ENCODE measurements around the gene RBPJL. TPM values are rescaled to one million over a fixed set of nuclear protein-coding genes. Genes with fewer than 3 reads are reported as not detected.

RBPJL gene
- total RNA-seq, 4 donors from 2014 or later = not detected

GRCh38 chr20:45311589-45312211 lies 5.1 kb downstream of the RBPJL start:
- H3K9me3 ChIP-seq = no peaks in the 10 kb centered on the region
- 33 to 35% methylated on average over 2 to 19 of the region's 45 CpGs for WGBS, 2 donors (ENCODE audit: low coverage in 1 of 2)
- peaks cover 0 to 22% (median 0%) of the 10 kb centered on the region in 3 donors for H3K4me1 ChIP-seq
- no peak for TF ChIP-seq POLR2AphosphoS5 (IDR thresholded peaks at IDR 0.05)
- peak; percentile 37 to 85 (median 64) for TF ChIP-seq CTCF (IDR thresholded peaks at IDR 0.05)
- no peak for TF ChIP-seq POLR2A (IDR thresholded peaks at IDR 0.05)
- H3K36me3 ChIP-seq = no peaks in the 10 kb centered on the region
- no peak overlapping the region for H3K4me3 ChIP-seq
- no peak overlapping the region for H3K27ac ChIP-seq
- ATAC-seq = peak; percentile 60
- H3K27me3 ChIP-seq = peaks cover 82% of the 10 kb centered on the region

- Histone ChIP-seq H3K36me3 (no peaks in the 10 kb centered on the region), H3K9me3 (no peaks in the 10 kb centered on the region), H3K4me3 (no peak overlapping the region), H3K27ac (no peak overlapping the region), H3K4me1 (peaks cover 0 to 23% (median 0%) of the 10 kb centered on the region in 3 donors), H3K27me3 (peaks cover 82% of the 10 kb centered on the region)
- WGBS, 2 donors (ENCODE audit: low coverage in 1 of 2) = 53% methylated on average over 4 of the region's 21 CpGs; no CpG with 5 or more reads in 1 of the 2 donors
- TF ChIP-seq POLR2AphosphoS5 (IDR thresholded peaks at IDR 0.05) = no peak
- TF ChIP-seq POLR2A (IDR thresholded peaks at IDR 0.05) = no peak
- TF ChIP-seq EP300 (IDR thresholded peaks at IDR 0.05) = no peak
- no peak for TF ChIP-seq CTCF (IDR thresholded peaks at IDR 0.05)
- ATAC-seq = no peak
Measured at GRCh38 chr20:45312241-45312640, 5.6 kb downstream of the RBPJL start.

- Histone ChIP-seq H3K4me3 (no peak overlapping the region), H3K36me3 (no peaks in the 10 kb centered on the region), H3K9me3 (no peaks in the 10 kb centered on the region), H3K4me1 (peaks cover 0 to 20% (median 0%) of the 10 kb centered on the region in 3 donors), H3K27me3 (peaks cover 82% of the 10 kb centered on the region), H3K27ac (no peak overlapping the region)
- TF ChIP-seq CTCF (IDR thresholded peaks at IDR 0.05) (no peak), POLR2AphosphoS5 (IDR thresholded peaks at IDR 0.05) (no peak)
- WGBS, 2 donors (ENCODE audit: low coverage in 1 of 2) = 89 to 100% methylated on average over 1 to 8 of the region's 8 CpGs
- no peak for ATAC-seq
Measured at GRCh38 chr20:45313065-45313695, 6.5 kb downstream of the RBPJL start.

- Histone ChIP-seq H3K9me3 (no peaks in the 10 kb centered on the region), H3K4me1 (peaks cover 0 to 14% (median 0%) of the 10 kb centered on the region in 3 donors), H3K4me3 (no peak overlapping the region), H3K27me3 (peaks cover 80% of the 10 kb centered on the region), H3K36me3 (no peaks in the 10 kb centered on the region), H3K27ac (no peak overlapping the region)
- 71% methylated on average over 8 of the region's 11 CpGs; no CpG with 5 or more reads in 1 of the 2 donors for WGBS, 2 donors (ENCODE audit: low coverage in 1 of 2)
- TF ChIP-seq POLR2A (IDR thresholded peaks at IDR 0.05) (no peak), POLR2AphosphoS5 (IDR thresholded peaks at IDR 0.05) (no peak), EP300 (IDR thresholded peaks at IDR 0.05) (no peak), CTCF (IDR thresholded peaks at IDR 0.05) (no peak)
- no peak for ATAC-seq
Measured at GRCh38 chr20:45313943-45314342, 7.3 kb downstream of the RBPJL start.

GRCh38 chr20:45315672-45316071 lies 9.0 kb downstream of the RBPJL start:
- ATAC-seq = no peak
- H3K27ac ChIP-seq = no peak overlapping the region
- TF ChIP-seq POLR2A (IDR thresholded peaks at IDR 0.05) = no peak
- H3K4me1 ChIP-seq = peaks cover 0 to 17% (median 0%) of the 10 kb centered on the region in 3 donors
- H3K27me3 ChIP-seq = peaks cover 72% of the 10 kb centered on the region
- H3K36me3 ChIP-seq = no peaks in the 10 kb centered on the region
- no peaks in the 10 kb centered on the region for H3K9me3 ChIP-seq
- WGBS, 2 donors (ENCODE audit: low coverage in 1 of 2) = 80 to 89% methylated on average over 2 to 3 of the region's 4 CpGs
- no peak overlapping the region for H3K4me3 ChIP-seq

All from gastroesophageal sphincter (tissue), 4 donors.